GM12801 (cell line): ENCODE results near the gene FAM83F.

Experiments
- CTCF ChIP-seq: IDR thresholded peaks from one replicate; pipeline ENCODE4 v1.5.1; 2011; ENCODE audit warnings: control low read depth; ENCODE audit not compliant: insufficient read length; ENCODE audit errors: extremely low read depth

The FAM83F gene

GRCh38 chr22:40088818-40089217 lies 94.1 kb downstream of the FAM83F start:
- TF ChIP-seq CTCF, result no peak
